H9 (cell line): ENCODE results near the gene ABCC11. TPM values are rescaled to one million over a fixed set of nuclear protein-coding genes. Genes with fewer than 3 reads are reported as not detected.

Experiments used
- DNase-seq: peaks from one replicate; pipeline ENCODE4 v3.0.0-alpha.2; 2017
- H2AFZ ChIP-seq: one replicate; pipeline ENCODE4 v1.6.1; 2013; ENCODE audit warnings: mild to moderate bottlenecking, low read length, control low read depth, moderate library complexity
- H2AK5ac ChIP-seq: 2 replicates; pipeline ENCODE4 v1.6.1; 2013; ENCODE audit warnings: low read length, control low read depth, mixed read lengths; ENCODE audit not compliant: insufficient read length
- H2BK120ac ChIP-seq: one replicate; pipeline ENCODE4 v1.6.1; 2013; ENCODE audit warnings: low read depth, mild to moderate bottlenecking, low read length, control low read depth, inconsistent platforms; ENCODE audit not compliant: poor library complexity, severe bottlenecking
- H2BK12ac ChIP-seq: 2 replicates; pipeline ENCODE4 v1.6.1; 2013; ENCODE audit warnings: low read length, control low read depth, mixed read lengths, low read depth; ENCODE audit not compliant: insufficient read length
- H2BK15ac ChIP-seq: 2 replicates; pipeline ENCODE4 v1.6.1; 2013; ENCODE audit warnings: low read depth, low read length, control low read depth
- H2BK20ac ChIP-seq: one replicate; pipeline ENCODE4 v1.6.1; 2013; ENCODE audit warnings: low read depth, mild to moderate bottlenecking, low read length, control low read depth, inconsistent platforms; ENCODE audit not compliant: poor library complexity, severe bottlenecking
- H2BK5ac ChIP-seq: 2 replicates; pipeline ENCODE4 v1.6.1; 2013; ENCODE audit warnings: low read length, control low read depth, mixed read lengths; ENCODE audit not compliant: insufficient read length
- H3K14ac ChIP-seq: 2 replicates; pipeline ENCODE4 v1.6.1; 2013; ENCODE audit warnings: low read length, control low read depth; ENCODE audit not compliant: insufficient read depth
- H3K18ac ChIP-seq: 2 replicates; pipeline ENCODE4 v1.6.1; 2013; ENCODE audit warnings: low read depth, mild to moderate bottlenecking, mixed read lengths, low read length, control low read depth; ENCODE audit not compliant: insufficient read length
- H3K23ac ChIP-seq: 2 replicates; pipeline ENCODE4 v1.6.1; 2013; ENCODE audit warnings: low read length, control low read depth, mixed read lengths, low read depth; ENCODE audit not compliant: insufficient read length
- H3K23me2 ChIP-seq: 2 replicates; pipeline ENCODE4 v1.6.1; 2013; ENCODE audit warnings: low read depth, mild to moderate bottlenecking, mixed read lengths, low read length, control low read depth; ENCODE audit not compliant: insufficient read length, poor library complexity, severe bottlenecking
- H3K27ac ChIP-seq: 2 replicates; pipeline ENCODE4 v1.5.1; 2013; ENCODE audit warnings: low read length, control low read depth, mixed read lengths, low read depth; ENCODE audit not compliant: insufficient read length
- H3K27me3 ChIP-seq: 2 replicates; pipeline ENCODE4 v1.6.1; 2013; ENCODE audit warnings: low read length, control low read depth, inconsistent platforms; ENCODE audit not compliant: insufficient read depth
- H3K4ac ChIP-seq: 2 replicates; pipeline ENCODE4 v1.6.1; 2013; ENCODE audit warnings: low read depth, mild to moderate bottlenecking, control low read depth, inconsistent platforms, low read length, moderate library complexity
- H3K4me1 ChIP-seq: 2 replicates; pipeline ENCODE4 v1.6.1; 2013; ENCODE audit warnings: low read length, control low read depth, inconsistent platforms; ENCODE audit not compliant: insufficient read depth
- H3K4me2 ChIP-seq: 2 replicates; pipeline ENCODE4 v1.6.1; 2013; ENCODE audit warnings: low read length, control low read depth, mixed read lengths; ENCODE audit not compliant: insufficient read length, insufficient read depth
- H3K56ac ChIP-seq: 2 replicates; pipeline ENCODE4 v1.6.1; 2013; ENCODE audit warnings: low read depth, mild to moderate bottlenecking, mixed read lengths, low read length, control low read depth; ENCODE audit not compliant: insufficient read length
- H3K79me1 ChIP-seq: 2 replicates; pipeline ENCODE4 v1.6.1; 2013; ENCODE audit warnings: low read depth, mild to moderate bottlenecking, moderate library complexity, low read length, control low read depth, inconsistent platforms; ENCODE audit not compliant: insufficient read depth, poor library complexity, severe bottlenecking
- H3K79me2 ChIP-seq: 2 replicates; pipeline ENCODE4 v1.6.1; 2013; ENCODE audit warnings: low read length, control low read depth, inconsistent platforms; ENCODE audit not compliant: insufficient read depth
- H3K9ac ChIP-seq: 2 replicates; pipeline ENCODE4 v1.6.1; 2013; ENCODE audit warnings: low read length, control low read depth, mixed read lengths; ENCODE audit not compliant: insufficient read length; ENCODE audit errors: extremely low read depth
- H3K9me3 ChIP-seq: one replicate; pipeline ENCODE4 v1.6.1; 2013; ENCODE audit warnings: low read depth, low read length, inconsistent platforms; ENCODE audit not compliant: control insufficient read depth
- H3T11ph ChIP-seq: one replicate; pipeline ENCODE4 v1.6.1; 2013; ENCODE audit warnings: mild to moderate bottlenecking, low read length, control low read depth, inconsistent platforms
- H4K20me1 ChIP-seq: one replicate; pipeline ENCODE4 v1.6.1; 2013; ENCODE audit not compliant: control insufficient read depth, insufficient read length, insufficient read depth
- H4K5ac ChIP-seq: 2 replicates; pipeline ENCODE4 v1.6.1; 2013; ENCODE audit warnings: low read depth, mild to moderate bottlenecking, mixed read lengths, low read length, control low read depth; ENCODE audit not compliant: insufficient read length
- H4K8ac ChIP-seq: replicated peaks from 2 replicates; pipeline ENCODE4 v1.6.1; 2013; ENCODE audit warnings: low read length, control low read depth, mixed read lengths, low read depth; ENCODE audit not compliant: insufficient read length
- H4K91ac ChIP-seq: 2 replicates; pipeline ENCODE4 v1.6.1; 2013; ENCODE audit warnings: low read depth, mild to moderate bottlenecking, moderate library complexity, mixed read lengths, low read length, control low read depth; ENCODE audit not compliant: insufficient read length
- H3K27ac Mint-ChIP-seq, 3 experiments: 2 replicates in 2 of 3; 3 replicates in 1 of 3; pipeline ENCODE4 v1.8.0; 2020 to 2021; ENCODE audit warnings: mixed read lengths in 3 of 3, mild to moderate bottlenecking in 1 of 3, moderate library complexity in 1 of 3
- H3K27me3 Mint-ChIP-seq: 2 replicates; pipeline ENCODE4 v1.8.0; 2021; ENCODE audit warnings: low read depth, mild to moderate bottlenecking, moderate library complexity, mixed read lengths
- H3K36me3 Mint-ChIP-seq, 3 experiments: 2 replicates in 2 of 3; 3 replicates in 1 of 3; pipeline ENCODE4 v1.8.0; 2020 to 2021; ENCODE audit warnings: low read depth in 3 of 3, mixed read lengths in 3 of 3; ENCODE audit not compliant: insufficient read depth in 1 of 3
- H3K4me1 Mint-ChIP-seq, 2 experiments: 2 replicates each; pipeline ENCODE4 v1.8.0; 2020; ENCODE audit warnings: mixed read lengths in 2 of 2
- H3K4me3 Mint-ChIP-seq, 2 experiments: 2 replicates in 1 of 2; 3 replicates in 1 of 2; pipeline ENCODE4 v1.8.0; 2020 to 2021; ENCODE audit warnings: mild to moderate bottlenecking in 2 of 2, mixed read lengths in 2 of 2, moderate library complexity in 1 of 2
- H3K9me3 Mint-ChIP-seq, 2 experiments: 2 replicates in 1 of 2; 3 replicates in 1 of 2; pipeline ENCODE4 v1.8.0; 2020; ENCODE audit warnings: mild to moderate bottlenecking in 2 of 2, mixed read lengths in 2 of 2, moderate library complexity in 1 of 2
- CTCF ChIP-seq: fragments of 200-600 bp; sonication (generic); conservative IDR thresholded peaks from 3 replicates; pipeline ENCODE4 v1.8.0; 2021; ENCODE audit warnings: antibody characterized with exemption, mild to moderate bottlenecking
- WGBS: extraction: QIAGEN DNeasy Blood & Tissue Kit; methylation state at CpG from one replicate; pipeline ENCODE4 v1.1.7; 2013; ENCODE audit warnings: missing lambda C conversion rate, low lambda C conversion rate, mixed read lengths; ENCODE audit not compliant: insufficient read length; ENCODE audit errors: extremely low coverage; 5-methylcytosine and 5-hydroxymethylcytosine counted together
- total RNA-seq: library from RNA; stranded (reverse); gene quantifications from 2 replicates; pipeline ENCODE4 v1.2.1, GENCODE V29; 2021

ABCC11 gene
- total RNA-seq, 1 experiment from 2014 or later = 0.33 TPM

- no peak overlapping the region for H2BK12ac ChIP-seq
- no peak overlapping the region for H2AK5ac ChIP-seq
- H3K27ac Mint-ChIP-seq = no peak overlapping the region
- H3K23ac ChIP-seq = no peak overlapping the region
- no peak for TF ChIP-seq CTCF
- H3K4me2 ChIP-seq = no peak overlapping the region
- no peak overlapping the region for H3K18ac ChIP-seq
- H4K5ac ChIP-seq = no peak overlapping the region
- no peaks in the 10 kb centered on the region for H3K79me1 ChIP-seq
- no peak overlapping the region for H4K8ac ChIP-seq
- no peak overlapping the region for H3K4ac ChIP-seq
- no peak overlapping the region for H3K9ac ChIP-seq
- no peaks in the 10 kb centered on the region for H3K23me2 ChIP-seq
- peaks cover 0 to 5% (median 0%) of the 10 kb centered on the region in 3 experiments; a peak in 1 of 7 replicates for H3K36me3 Mint-ChIP-seq
- no peak overlapping the region for H2BK15ac ChIP-seq
- H3K4me1 Mint-ChIP-seq = peaks cover 4 to 5% of the 10 kb centered on the region in 2 experiments; a peak in 2 of 4 replicates
- H3K9me3 ChIP-seq = no peaks in the 10 kb centered on the region
- no peak overlapping the region for H2AFZ ChIP-seq
- peaks cover 6 to 7% of the 10 kb centered on the region in 2 experiments for H3K9me3 Mint-ChIP-seq
- H2BK120ac ChIP-seq = no peak overlapping the region
- no peaks in the 10 kb centered on the region for H4K20me1 ChIP-seq
- WGBS = no CpG with 5 or more reads among the region's 7 CpGs
- no peak overlapping the region for H3T11ph ChIP-seq
- H3K27ac ChIP-seq = no peak overlapping the region
- no peak overlapping the region for H3K4me3 Mint-ChIP-seq
- no peak overlapping the region for H2BK5ac ChIP-seq
- H3K27me3 ChIP-seq = no peaks in the 10 kb centered on the region
- H3K79me2 ChIP-seq = no peaks in the 10 kb centered on the region
- no peak for DNase-seq
- H3K4me1 ChIP-seq = no peaks in the 10 kb centered on the region
- no peak overlapping the region for H2BK20ac ChIP-seq
- no peak overlapping the region for H4K91ac ChIP-seq
- no peak overlapping the region for H3K14ac ChIP-seq
- no peaks in the 10 kb centered on the region for H3K27me3 Mint-ChIP-seq
- H3K56ac ChIP-seq = no peak overlapping the region
Observed at GRCh38 chr16:48146131-48146530, 101.2 kb downstream of the ABCC11 start.
